Measurements from ENCODE around the gene GTF2F2. TPM values are rescaled to one million over a fixed set of nuclear protein-coding genes. Genes with fewer than 3 reads are reported as not detected.

The GTF2F2 gene
- total RNA-seq, 1 experiment from 2014 or later, result 33.8 TPM

- TF ChIP-seq PRDM15 (CRISPR knock-in tag; IDR thresholded peaks at IDR 0.05), result no peak
- no peak for TF ChIP-seq PRRX2 (CRISPR knock-in tag; IDR thresholded peaks at IDR 0.05)
- CTCF ChIA-PET, result interaction anchor here (0.7 to 0.9 kb wide), 3 partner anchors 17 to 285 kb away, joined by 3 read pairs; no protein-coding TSS in a partner anchor
- peaks cover 37% of the 10 kb centered on the region for H3K4me1 Mint-ChIP-seq
- POLR2A ChIA-PET, result interaction anchor here (1.0 to 2.0 kb wide), 3 partner anchors 9 to 179 kb away, joined by 3 to 6 read pairs (median 3); no protein-coding TSS in a partner anchor
- peak overlapping the region; percentile 25 for H3K27ac Mint-ChIP-seq
- no peaks in the 10 kb centered on the region for H3K9me3 Mint-ChIP-seq
- ATAC-seq, result no peak
- no peak for DNase-seq (ENCODE audit: low spot score)
- no peaks in the 10 kb centered on the region for H3K27me3 Mint-ChIP-seq (ENCODE audit: low read depth)
- H3K36me3 Mint-ChIP-seq, result peaks cover 14% of the 10 kb centered on the region
- H3K4me3 Mint-ChIP-seq, result no peak overlapping the region
These were observed 211.4 kb downstream of the GTF2F2 start for GRCh38 chr13:45331692-45332035.

GRCh38 chr13:45332036-45332830 is 211.9 kb downstream of the GTF2F2 start:
- POLR2A ChIA-PET, result interaction anchor here (0.6 to 2.0 kb wide), 5 partner anchors 8 to 726 kb away, joined by 3 to 6 read pairs (median 3); no protein-coding TSS in a partner anchor
- DNase-seq (ENCODE audit: low spot score), result no peak
- peak; percentile 1; the same call in 1 of the 2 replicates for ATAC-seq
- H3K4me3 Mint-ChIP-seq, result no peak overlapping the region
- H3K9me3 Mint-ChIP-seq, result no peaks in the 10 kb centered on the region
- H3K4me1 Mint-ChIP-seq, result peaks cover 42% of the 10 kb centered on the region
- CTCF ChIA-PET, result interaction anchor here (0.7 to 1.6 kb wide), 4 partner anchors 18 to 286 kb away, joined by 3 to 6 read pairs (median 4); no protein-coding TSS in a partner anchor
- H3K27me3 Mint-ChIP-seq (ENCODE audit: low read depth), result no peaks in the 10 kb centered on the region
- peaks cover 20% of the 10 kb centered on the region for H3K36me3 Mint-ChIP-seq
- TF ChIP-seq CREM (CRISPR knock-in tag; IDR thresholded peaks at IDR 0.05), result no peak; the same call in 1 of the 2 replicates
- TF ChIP-seq OVOL2 (CRISPR knock-in tag; IDR thresholded peaks at IDR 0.05; ENCODE audit: borderline replicate concordance), result no peak
- no peak for TF ChIP-seq ZMAT4 (CRISPR knock-in tag; IDR thresholded peaks at IDR 0.05)
- peak; percentile 70 for TF ChIP-seq ZNF671 (CRISPR knock-in tag; IDR thresholded peaks at IDR 0.05)
- TF ChIP-seq RELA (CRISPR knock-in tag; IDR thresholded peaks at IDR 0.05; ENCODE audit: borderline replicate concordance), result no peak
- peak overlapping the region; percentile 71 for H3K27ac Mint-ChIP-seq

- peak overlapping the region; percentile 87 for H3K27ac Mint-ChIP-seq
- peaks cover 43% of the 10 kb centered on the region for H3K4me1 Mint-ChIP-seq
- H3K4me3 Mint-ChIP-seq, result no peak overlapping the region
- ChIA-PET POLR2A (interaction anchor here (0.5 to 1.0 kb wide), 3 partner anchors 10 to 726 kb away, joined by 3 to 4 read pairs (median 3); no protein-coding TSS in a partner anchor), CTCF (interaction anchor here (1.5 to 1.6 kb wide), 2 partner anchors 38 to 286 kb away, joined by 4 to 6 read pairs; no protein-coding TSS in a partner anchor)
- no peaks in the 10 kb centered on the region for H3K27me3 Mint-ChIP-seq (ENCODE audit: low read depth)
- DNase-seq (ENCODE audit: low spot score), result no peak
- ATAC-seq, result peak; percentile 3; the same call in 1 of the 2 replicates
- TF ChIP-seq NR1H2 (CRISPR knock-in tag; IDR thresholded peaks at IDR 0.05) (no peak), ZMAT4 (CRISPR knock-in tag; IDR thresholded peaks at IDR 0.05) (no peak), PRDM15 (CRISPR knock-in tag; IDR thresholded peaks at IDR 0.05) (no peak), OVOL2 (CRISPR knock-in tag; IDR thresholded peaks at IDR 0.05; ENCODE audit: borderline replicate concordance) (no peak), ZNF425 (CRISPR knock-in tag; conservative IDR thresholded peaks at IDR 0.05) (0 out of 2 replicates have a peak, but pooled peaks have one; percentile 24), ESRRA (CRISPR knock-in tag; IDR thresholded peaks at IDR 0.05; ENCODE audit: borderline replicate concordance) (no peak)
- H3K36me3 Mint-ChIP-seq, result peaks cover 26% of the 10 kb centered on the region
- H3K9me3 Mint-ChIP-seq, result no peaks in the 10 kb centered on the region
These were observed 212.5 kb downstream of the GTF2F2 start for GRCh38 chr13:45332831-45333219.

All from WTC11 (cell line).